RWPE1 (cell line): ENCODE data around the gene NEURL1B.

Experiments used
- CTCF ChIA-PET: fragments of 350-600 bp; sonication (Branson Sonifier 250); formaldehyde crosslinking; extraction: SDS; loops from one replicate; lab custom pipeline; 2021; lab: Yijun Ruan, JAX
- POLR2A ChIA-PET: fragments of 400-600 bp; formaldehyde crosslinking; extraction: SDS; loops from one replicate; lab custom pipeline; 2020; ENCODE audit warnings: antibody characterized with exemption; ENCODE audit not compliant: low non-redundant PET; lab: Yijun Ruan, JAX
- DNase-seq: peaks from one replicate; pipeline ENCODE4 v3.0.0; 2012; ENCODE audit warnings: low spot score
- H3K27ac ChIP-seq: fragments of 450-650 bp; 2 replicates; pipeline ENCODE4 v1.5.1; 2017
- TF ChIP-seq, protein P1 (sequence below): fragments of 450-650 bp; conservative IDR thresholded peaks from 2 replicates; pipeline ENCODE4 v1.5.1; 2017; ENCODE audit warnings: low read depth, mild to moderate bottlenecking

Gene NEURL1B

DNA sequence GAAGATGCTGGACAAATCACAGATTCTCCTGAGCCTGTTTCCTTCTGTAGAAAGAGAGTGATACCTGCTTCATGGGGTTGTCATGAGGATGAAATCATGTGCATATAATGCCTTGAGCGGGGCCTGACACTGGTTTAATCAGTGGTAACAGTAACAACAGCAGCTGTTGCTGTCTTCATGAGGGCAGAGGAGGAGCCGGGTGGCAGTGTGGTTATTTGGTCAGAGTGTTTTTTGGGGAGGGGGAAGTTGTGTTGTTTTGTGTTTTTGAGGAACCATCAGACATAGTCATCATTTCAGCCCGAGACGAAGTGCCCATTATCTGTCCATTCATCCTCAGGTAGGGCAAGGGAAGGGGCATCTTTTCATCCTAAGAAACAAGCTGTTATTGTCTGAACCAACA, 44.0 kb downstream of the NEURL1B start:
- no peak for DNase-seq
- no peak overlapping the region for H3K27ac ChIP-seq
- ChIA-PET POLR2A (no interaction called here), CTCF (interaction anchor here (0.6 to 1.5 kb wide), 2 partner anchors 206 to 1562 kb away, joined by 3 to 6 read pairs; no protein-coding TSS in a partner anchor)
- TF ChIP-seq, protein P1, sequence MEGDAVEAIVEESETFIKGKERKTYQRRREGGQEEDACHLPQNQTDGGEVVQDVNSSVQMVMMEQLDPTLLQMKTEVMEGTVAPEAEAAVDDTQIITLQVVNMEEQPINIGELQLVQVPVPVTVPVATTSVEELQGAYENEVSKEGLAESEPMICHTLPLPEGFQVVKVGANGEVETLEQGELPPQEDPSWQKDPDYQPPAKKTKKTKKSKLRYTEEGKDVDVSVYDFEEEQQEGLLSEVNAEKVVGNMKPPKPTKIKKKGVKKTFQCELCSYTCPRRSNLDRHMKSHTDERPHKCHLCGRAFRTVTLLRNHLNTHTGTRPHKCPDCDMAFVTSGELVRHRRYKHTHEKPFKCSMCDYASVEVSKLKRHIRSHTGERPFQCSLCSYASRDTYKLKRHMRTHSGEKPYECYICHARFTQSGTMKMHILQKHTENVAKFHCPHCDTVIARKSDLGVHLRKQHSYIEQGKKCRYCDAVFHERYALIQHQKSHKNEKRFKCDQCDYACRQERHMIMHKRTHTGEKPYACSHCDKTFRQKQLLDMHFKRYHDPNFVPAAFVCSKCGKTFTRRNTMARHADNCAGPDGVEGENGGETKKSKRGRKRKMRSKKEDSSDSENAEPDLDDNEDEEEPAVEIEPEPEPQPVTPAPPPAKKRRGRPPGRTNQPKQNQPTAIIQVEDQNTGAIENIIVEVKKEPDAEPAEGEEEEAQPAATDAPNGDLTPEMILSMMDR, result no peak

DNA sequence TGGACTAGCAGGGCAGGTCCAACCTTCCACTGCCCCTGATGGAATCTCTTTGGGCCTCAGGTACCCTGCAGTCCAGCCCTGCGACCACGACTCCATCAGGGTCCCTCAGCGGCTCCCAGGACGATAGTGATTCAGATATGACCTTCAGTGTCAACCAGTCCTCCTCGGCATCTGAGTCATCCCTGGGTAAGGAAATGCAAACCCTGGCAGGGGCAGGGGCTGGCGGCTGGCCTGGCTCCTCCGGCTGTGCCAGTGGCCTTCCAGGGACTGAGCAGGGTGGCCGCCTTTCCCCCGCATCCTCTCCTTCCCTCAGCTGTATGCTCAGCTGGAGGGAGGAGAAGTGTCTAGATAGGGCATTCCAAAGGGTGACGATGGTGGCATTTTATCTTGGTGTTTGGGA, 45.0 kb downstream of the NEURL1B start:
- ChIA-PET CTCF (interaction anchor here (0.7 to 1.7 kb wide), 2 partner anchors 12 to 943 kb away, joined by 4 read pairs; no protein-coding TSS in a partner anchor), POLR2A (no interaction called here)
- TF ChIP-seq, protein P1, result no peak
- H3K27ac ChIP-seq, result 0 out of 2 replicates have a peak overlapping the region, but pooled peaks have one; percentile 2
- DNase-seq, result no peak

DNA sequence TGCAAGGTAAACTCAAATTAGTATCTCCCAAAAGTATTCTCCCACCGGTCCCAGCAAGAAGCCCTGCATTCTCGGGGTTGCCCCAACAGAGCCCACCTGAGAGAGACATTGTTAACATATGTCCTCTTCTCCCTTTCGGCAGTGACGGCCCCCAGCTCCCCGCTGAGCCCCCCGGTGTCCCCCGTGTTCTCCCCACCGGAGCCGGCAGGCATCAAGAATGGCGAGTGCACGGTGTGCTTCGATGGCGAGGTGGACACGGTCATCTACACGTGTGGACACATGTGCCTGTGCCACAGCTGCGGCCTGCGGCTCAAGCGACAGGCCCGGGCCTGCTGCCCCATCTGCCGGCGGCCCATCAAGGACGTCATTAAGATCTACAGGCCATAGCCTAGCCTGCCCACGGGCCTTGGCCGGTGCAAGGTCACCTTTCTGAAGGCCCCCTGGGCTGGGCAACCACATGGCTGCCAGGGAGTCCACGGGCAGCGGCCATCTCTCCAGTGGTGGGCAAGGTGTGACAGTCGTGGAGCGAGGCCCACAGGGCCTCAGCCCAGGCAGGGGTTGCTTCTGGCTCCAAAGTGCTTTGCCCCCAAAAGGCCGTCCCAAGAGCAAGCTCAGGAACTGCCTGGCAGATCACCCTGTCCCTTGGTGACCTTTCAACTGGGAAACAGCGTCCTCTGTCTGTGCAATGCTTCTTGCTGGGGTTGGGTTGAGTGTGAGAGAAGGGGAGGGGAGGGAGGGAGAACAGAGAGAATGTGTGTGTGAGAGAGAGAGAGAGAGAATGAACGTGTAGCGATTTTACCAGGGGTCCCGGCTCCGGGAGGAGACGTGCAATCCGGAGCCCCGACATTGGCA, 45.7 kb downstream of the NEURL1B start:
- ChIA-PET POLR2A (no interaction called here), CTCF (interaction anchor here (0.7 to 1.7 kb wide), 5 partner anchors 12 to 942 kb away, joined by 3 to 5 read pairs (median 4); no protein-coding TSS in a partner anchor)
- TF ChIP-seq, protein P1, result no peak
- DNase-seq, result no peak
- no peak overlapping the region for H3K27ac ChIP-seq

GRCh38 chr5:172687940-172688339, 46.9 kb downstream of the NEURL1B start:
- ChIA-PET CTCF (interaction anchor here (0.5 to 1.6 kb wide), 3 partner anchors 9 to 1477 kb away, joined by 3 to 4 read pairs (median 3); no protein-coding TSS in a partner anchor), POLR2A (no interaction called here)
- TF ChIP-seq, protein P1, result no peak
- H3K27ac ChIP-seq, result peak overlapping the region; percentile 43
- DNase-seq, result no peak

DNA sequence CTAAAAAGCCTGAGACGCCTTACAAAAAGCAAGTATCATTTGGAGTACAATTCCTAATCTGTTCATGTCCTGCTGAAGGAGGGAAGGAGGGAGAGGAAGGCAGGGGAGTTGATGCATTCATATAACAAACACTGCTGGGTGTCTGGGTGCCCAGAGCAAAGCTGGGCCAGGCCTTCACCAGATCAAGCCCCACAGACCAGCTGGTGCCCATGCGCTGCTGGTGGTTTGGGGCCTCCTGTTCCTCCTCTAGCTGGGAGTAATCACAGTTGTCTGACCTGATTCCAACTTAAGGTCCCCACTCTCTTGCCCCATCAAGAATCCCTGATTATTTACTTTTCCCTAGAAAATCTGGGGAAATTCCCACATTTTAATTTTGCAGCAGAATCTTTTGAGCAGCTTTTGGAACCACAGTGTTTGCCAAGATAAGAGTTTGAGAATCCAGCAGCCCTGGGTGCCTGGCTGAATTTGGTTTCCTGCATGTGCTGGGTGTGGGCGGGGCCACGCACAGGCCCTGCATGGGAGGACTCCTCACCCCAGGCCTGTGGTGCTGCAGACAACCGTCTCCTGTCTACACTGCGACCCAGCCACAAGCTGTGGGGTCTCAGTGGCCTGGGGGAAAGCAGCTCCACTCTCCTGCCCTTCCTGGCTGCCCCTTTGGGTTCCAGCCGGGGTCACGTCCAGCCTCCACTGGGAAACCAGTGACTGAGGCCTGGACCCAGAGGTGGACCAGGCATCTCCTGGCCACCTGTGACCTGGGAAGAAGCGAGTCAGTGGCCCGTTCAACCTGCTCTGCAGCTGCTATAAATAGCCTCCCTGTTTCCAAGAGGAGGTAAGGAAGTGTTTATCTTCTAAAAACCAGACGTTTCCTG, 47.5 kb downstream of the NEURL1B start:
- POLR2A ChIA-PET, result no interaction called here
- DNase-seq, result peak; percentile 26

More for the DNA sequence above, 47.5 kb downstream of the NEURL1B start:
- TF ChIP-seq, protein P1, result no peak
- CTCF ChIA-PET, result interaction anchor here (0.5 to 1.6 kb wide), 5 partner anchors 8 to 1478 kb away, joined by 3 to 4 read pairs (median 3); no protein-coding TSS in a partner anchor
- H3K27ac ChIP-seq, result peak overlapping the region; percentile 43
